Hematopoietic multipotent progenitor cell (in vitro differentiated cells): ENCODE results near the gene ACVR2B. TPM values are rescaled to one million over a fixed set of nuclear protein-coding genes. Genes with fewer than 3 reads are reported as not detected.

Experiments
- DNase-seq, 3 donors: peaks; one replicate each; pipeline ENCODE4 v3.0.0-alpha.2; 2011 to 2015; ENCODE audit warnings: low read depth in 2 of 3, low spot score in 2 of 3
- small RNA-seq: library from RNA; depleted of rRNA; stranded (forward); fragments of <200 nt; gene quantifications from one replicate; pipeline ENCODE3, GENCODE V24; 2012
- total RNA-seq: library from RNA; depleted of rRNA; stranded (reverse); fragments of >200 nt; gene quantifications from one replicate; pipeline ENCODE4 v1.2.3, GENCODE V29; 2012

The ACVR2B gene
- total RNA-seq, 1 donor = 6.5 TPM

DNA sequence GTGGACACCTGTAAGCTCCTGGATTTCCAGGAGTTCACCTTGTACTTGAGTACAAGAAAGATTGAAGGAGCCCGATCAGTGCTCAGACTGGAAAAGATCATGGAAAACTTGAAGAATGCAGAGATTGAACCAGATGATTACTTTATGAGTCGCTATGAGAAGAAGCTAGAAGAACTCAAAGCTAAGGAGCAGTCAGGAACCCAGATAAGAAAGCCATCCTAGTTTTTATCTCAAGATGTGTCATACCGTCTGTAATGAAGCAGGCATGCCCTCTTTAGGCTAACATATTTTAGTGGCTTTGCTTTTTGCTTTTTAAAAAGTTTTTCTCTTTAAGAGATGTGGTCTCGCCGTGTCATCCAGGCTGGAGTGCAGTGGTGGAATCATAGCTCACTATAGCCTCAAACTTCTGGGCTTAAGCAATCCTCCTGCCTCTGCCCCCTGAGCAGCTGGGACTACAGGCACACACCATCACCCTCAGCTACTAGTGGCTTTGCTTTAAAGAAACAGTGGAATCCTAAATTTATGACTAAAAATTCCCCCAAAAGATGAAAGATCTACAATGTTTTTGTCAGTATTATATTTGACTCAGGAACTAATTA is 70.5 kb downstream of the ACVR2B start:
- DNase-seq = no peak

GRCh38 chr3:38526792-38527191 is 73.1 kb downstream of the ACVR2B start:
- no peak for DNase-seq

GRCh38 chr3:38528457-38528856 is 74.8 kb downstream of the ACVR2B start:
- DNase-seq = peak in 1 of 3 donors; percentile 12

- DNase-seq = no peak
These were observed 78.8 kb downstream of the ACVR2B start for GRCh38 chr3:38532529-38532928.

DNA sequence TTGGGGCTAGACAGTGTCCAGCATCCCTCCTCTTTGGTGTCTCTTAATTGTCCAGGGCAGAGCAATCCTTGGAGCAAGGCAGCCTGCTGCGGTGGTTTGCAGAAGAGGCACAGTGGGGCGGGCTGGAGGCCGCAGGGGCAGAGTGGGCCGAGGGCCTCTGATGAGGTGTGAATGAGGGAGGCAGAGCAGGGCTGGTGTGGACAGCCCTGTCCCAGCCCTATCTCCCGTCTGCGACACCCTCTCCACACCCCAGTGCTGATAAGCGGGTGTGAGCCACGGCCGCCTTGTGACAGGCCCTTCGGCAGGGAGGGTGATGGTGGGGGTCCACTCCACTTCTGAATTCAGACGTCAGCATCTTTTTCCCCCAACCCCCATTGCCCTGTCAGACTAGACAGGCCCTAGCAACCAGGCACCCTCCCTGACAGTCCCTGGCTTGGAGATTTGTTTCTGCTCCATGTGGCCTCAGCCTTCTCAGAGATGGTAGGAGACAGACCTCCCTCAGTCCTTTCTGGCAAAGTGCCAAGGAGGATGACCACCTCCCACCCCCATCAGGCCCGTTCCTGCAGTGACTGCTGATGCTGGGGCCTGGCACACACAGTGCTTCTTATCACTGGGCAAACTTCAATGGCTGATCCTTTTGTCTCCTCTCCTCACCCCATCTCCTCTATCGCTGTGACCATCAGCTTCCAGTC is 79.7 kb downstream of the ACVR2B start:
- no peak for DNase-seq

GRCh38 chr3:38534180-38534579 is 80.5 kb downstream of the ACVR2B start:
- DNase-seq = no peak

GRCh38 chr3:38534604-38535003 is 80.9 kb downstream of the ACVR2B start:
- no peak for DNase-seq

GRCh38 chr3:38536671-38537070 is 83.0 kb downstream of the ACVR2B start:
- no peak for DNase-seq

- no peak for DNase-seq
These were observed 85.2 kb downstream of the ACVR2B start for GRCh38 chr3:38538773-38539353.

DNA sequence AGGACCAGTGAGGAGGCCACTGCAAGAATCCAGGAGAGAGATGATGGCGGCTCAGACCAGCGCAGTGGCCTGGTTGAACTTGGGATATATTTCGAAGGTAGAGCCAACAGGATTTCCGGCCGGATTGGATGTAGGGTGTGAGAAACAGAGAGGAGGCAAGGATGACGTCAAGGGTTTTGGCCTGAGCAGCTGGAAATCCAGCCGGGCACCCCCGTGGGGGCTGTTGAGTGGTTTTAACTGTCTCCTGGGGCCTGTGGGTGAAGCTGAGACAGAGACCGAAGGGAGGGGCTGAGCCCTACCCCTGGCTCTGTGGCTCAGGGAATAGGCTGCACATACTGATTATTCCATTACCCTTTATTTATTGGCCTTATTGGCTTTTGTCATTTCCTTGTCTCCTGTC is 88.1 kb downstream of the ACVR2B start:
- no peak for DNase-seq

Small RNA genes lying within 50 kb of the gene (small RNA-seq; reads per million reads assigned to genes)
- gene RF00019 = not detected

Other genes starting within 250 kb of the ACVR2B start
- gene SLC22A13, start 188.1 kb upstream of the ACVR2B start, total RNA-seq = 0.27 TPM
- gene SLC22A14, start 171.6 kb upstream of the ACVR2B start, total RNA-seq = under 0.01 TPM
- 1.9 TPM for gene XYLB, start 107.1 kb upstream of the ACVR2B start, total RNA-seq
- 6.5 TPM for gene EXOG, start 42.5 kb downstream of the ACVR2B start, total RNA-seq
- gene SCN5A, start 195.8 kb downstream of the ACVR2B start, total RNA-seq = 0.27 TPM